GM12872 (cell line): ENCODE results near the gene CHTF8.

Experiments
- CTCF ChIP-seq: IDR thresholded peaks from 3 replicates; pipeline ENCODE4 v1.5.1; 2011; ENCODE audit warnings: low read depth, mild to moderate bottlenecking, low read length, moderate library complexity; ENCODE audit not compliant: insufficient read depth

CHTF8 gene

GRCh38 chr16:69118994-69119393 is 13.4 kb downstream of the CHTF8 start:
- no peak for TF ChIP-seq CTCF

- TF ChIP-seq CTCF = no peak
Measured at GRCh38 chr16:69118468-69118867, 13.9 kb downstream of the CHTF8 start.

GRCh38 chr16:69116906-69117305 is 15.5 kb downstream of the CHTF8 start:
- TF ChIP-seq CTCF = no peak

- no peak for TF ChIP-seq CTCF
Measured at GRCh38 chr16:69116256-69116875, 16.0 kb downstream of the CHTF8 start.

GRCh38 chr16:69115837-69116236 is 16.6 kb downstream of the CHTF8 start:
- TF ChIP-seq CTCF = no peak

GRCh38 chr16:69115361-69115760 is 17.0 kb downstream of the CHTF8 start:
- TF ChIP-seq CTCF = no peak

- no peak for TF ChIP-seq CTCF
Measured at GRCh38 chr16:69114976-69115355, 17.4 kb downstream of the CHTF8 start.
